GM18867 (cell line): ENCODE data around the gene CHURC1.
"Not testable (repeated sequence)": the region's sequence is repeated elsewhere in the genome, so short reads cannot be mapped to it uniquely, and the experiment has no call there.

Experiments
- ATAC-seq: cut with Tn5 transposase; IDR thresholded peaks from one replicate; pipeline ENCODE4 v1.9.1; 2021; ENCODE audit warnings: mild to moderate bottlenecking, moderate library complexity; ENCODE audit not compliant: unreplicated experiment

CHURC1 gene

DNA sequence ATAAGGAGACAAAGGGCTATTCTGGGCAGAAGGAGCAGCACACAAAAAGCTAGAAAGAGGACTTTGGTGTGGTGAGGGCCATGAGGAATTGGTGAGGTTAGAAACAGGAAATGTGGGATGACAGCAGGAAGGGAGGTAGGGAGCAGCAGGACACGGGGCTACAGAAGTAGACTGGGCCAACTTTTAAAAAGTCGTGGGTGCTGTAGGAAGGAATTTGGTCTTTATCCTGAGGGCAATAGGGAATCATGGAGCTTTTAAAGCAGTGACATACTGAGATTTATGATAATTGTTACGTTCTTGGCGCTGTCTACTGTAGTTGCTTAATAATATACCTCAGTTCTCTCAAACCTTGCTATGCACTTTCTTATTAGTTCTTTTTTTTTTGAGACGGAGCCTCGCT is 8.2 kb upstream of the CHURC1 start:
- no peak for ATAC-seq

GRCh38 chr14:64910847-64911495 is 3.3 kb upstream of the CHURC1 start:
- ATAC-seq, result no peak

DNA sequence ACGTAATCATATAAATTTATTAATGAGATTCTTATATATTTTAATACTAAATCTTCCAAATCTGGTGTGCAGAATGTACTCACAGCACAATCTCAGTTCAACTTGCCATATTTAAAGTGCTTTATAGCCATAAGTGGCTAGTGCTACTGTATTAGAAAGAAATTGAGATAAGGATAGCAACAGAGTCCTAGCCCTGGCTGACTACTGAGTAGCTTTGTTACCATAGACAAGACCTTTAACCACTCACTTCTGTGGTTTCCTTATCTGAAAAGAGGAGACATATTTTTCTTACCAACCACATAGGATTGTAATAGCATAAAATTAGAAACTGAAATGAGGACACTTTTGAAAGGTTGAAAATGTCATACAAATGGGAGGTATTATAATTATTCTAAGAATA is 2.0 kb upstream of the CHURC1 start:
- ATAC-seq, result no peak

DNA sequence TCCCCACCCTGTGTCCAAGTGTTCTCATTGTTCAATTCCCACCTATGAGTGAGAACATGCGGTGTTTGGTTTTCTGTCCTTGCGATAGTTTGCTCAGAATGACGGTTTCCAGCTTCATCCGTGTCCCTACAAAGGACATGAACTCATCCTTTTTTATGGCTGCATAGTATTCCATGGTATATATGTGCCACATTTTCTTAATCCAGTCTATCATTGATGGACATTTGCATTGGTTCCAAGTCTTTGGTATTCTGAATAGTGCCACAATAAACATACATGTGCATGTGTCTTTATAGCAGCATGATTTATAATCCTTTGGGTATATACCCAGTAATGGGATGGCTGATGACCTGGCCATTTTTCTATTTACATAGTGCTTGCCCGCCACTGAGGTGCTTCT is 778 bp upstream of the CHURC1 start:
- ATAC-seq, result not testable (repeated sequence)

DNA sequence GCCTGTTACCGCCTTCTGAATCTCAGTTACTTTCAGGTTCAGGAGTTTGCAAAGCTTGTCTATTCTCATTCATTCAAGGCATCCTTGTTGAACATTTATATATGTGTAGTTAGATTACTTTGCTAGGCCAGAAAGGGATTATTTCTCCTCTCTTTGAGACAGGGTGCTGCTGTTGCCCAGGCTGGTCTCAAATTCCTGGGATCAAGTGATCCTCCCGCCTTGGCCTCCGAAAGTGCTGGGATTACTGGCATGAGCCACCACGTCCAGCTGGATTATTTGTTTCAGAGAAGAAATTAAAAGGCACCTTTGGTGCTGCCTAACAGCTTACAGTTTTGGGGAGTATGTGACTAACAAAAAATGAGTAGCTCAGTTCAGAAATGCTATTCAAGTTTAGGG is 772 bp downstream of the CHURC1 start:
- no peak for ATAC-seq

GRCh38 chr14:64915797-64916196 is 1.5 kb downstream of the CHURC1 start:
- no peak for ATAC-seq

GRCh38 chr14:64918216-64918615 is 4.0 kb downstream of the CHURC1 start:
- ATAC-seq, result no peak

DNA sequence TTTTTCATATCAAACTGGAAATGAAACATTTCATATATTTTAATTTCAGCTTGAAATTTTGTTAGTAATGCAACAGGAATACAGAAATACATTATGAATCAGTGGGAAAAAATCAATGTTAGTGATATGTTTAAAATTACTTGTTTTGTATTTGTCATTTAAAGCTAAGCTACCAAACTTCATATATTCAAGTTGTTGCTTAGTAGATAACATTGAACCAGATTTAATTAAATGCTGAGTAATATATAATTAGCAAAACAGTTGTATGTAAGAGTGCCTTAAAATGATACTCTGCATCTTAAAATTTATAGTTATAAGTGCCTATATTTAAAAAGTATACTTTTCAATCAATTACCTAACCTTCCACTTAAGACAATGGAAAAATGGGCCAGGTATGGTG is 5.0 kb downstream of the CHURC1 start:
- ATAC-seq, result no peak

- ATAC-seq, result no peak
Observed at GRCh38 chr14:64919618-64920017, 5.4 kb downstream of the CHURC1 start.

DNA sequence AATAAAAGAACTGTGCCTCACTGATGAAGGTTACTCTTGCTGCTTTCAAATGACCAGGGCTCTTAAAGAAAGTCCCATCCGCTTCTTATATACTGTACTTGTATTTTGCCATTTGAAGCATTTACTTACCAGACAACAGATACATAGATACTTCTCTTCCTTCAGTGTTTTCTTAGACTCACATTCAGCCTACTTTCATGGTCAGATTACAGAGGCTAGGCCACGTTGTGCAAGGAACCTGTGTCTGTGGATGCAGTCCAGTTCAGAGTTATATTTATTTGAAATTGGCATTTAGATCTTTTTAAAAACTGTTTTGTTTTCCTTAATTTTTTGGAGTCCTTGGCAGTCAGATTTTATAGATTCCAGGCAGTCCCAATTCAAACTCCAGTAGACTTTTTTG is 6.2 kb downstream of the CHURC1 start:
- no peak for ATAC-seq

DNA sequence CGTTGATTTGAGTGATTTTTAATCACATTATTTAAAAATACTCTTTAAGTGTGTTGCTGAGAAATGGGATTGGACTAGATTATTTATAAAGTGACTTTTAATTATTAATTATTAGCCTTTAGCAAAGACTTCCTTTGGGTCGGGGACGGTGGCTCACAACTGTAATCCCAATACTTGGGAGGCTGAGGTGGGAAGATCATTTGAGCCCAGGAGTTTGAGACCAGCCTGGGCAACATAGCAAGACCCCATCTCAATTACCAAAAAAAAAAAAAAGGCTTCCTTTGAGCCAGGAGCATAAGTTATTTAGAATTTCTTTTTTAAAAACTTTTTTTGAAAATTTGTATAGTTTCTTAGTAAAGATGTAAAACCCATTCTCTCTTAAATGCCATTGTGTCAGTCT is 8.8 kb downstream of the CHURC1 start:
- no peak for ATAC-seq

GRCh38 chr14:64926398-64926995 is 12.2 kb downstream of the CHURC1 start:
- no peak for ATAC-seq

DNA sequence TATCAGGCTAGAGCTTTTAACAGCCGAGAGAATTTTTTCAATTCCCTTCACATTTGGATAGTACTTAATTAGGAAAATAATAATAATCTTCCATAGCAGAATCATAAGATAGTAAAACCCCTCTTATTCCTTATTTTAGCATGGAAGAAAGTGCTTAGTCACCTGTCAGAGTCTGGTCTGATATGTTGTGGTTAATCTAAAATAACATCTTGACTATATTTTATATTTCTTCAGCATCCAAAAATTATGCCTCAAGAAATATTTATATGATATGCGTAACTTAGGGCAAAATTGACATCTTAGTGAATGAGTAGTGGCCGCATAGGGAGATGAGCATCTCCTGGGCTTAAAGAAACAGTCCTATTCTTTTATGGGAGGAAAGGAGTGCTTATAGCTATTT is 12.8 kb downstream of the CHURC1 start:
- no peak for ATAC-seq

DNA sequence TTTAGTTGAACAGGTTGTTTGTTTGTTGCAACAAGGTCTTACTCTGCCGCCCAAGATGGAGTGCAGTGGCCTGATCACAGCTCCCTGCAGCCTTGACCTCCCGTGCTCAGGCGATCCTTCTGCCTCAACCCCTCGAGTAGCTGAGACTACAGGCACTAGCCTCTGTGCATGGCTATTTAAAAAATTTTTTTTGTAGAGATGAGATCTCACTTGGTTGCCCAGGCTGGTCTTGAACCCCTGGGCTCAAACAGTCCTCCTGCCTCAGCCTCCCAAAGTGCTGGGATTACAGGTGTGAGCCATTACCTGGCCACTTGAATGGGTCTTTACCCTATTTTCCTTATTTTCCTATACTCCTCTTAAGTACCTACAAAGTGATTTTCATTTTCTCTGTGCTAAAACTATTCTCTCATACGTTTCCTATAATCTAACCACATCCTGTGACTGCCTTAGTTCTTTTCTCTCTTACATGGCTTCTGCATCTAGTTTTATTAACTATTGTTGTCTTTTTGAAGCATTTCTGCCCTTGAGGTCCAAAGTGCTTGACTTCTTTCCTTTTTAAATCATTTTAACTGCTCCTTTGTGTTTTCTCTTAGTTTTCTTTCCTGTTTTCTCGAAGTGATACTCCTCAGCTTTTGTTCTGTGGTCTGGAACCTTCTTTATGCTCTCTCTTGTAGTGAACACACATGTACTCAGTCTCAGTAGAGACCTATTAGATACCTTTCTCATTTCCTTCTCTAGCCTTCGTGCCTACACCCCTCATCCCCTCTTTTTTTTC is 14.2 kb downstream of the CHURC1 start:
- peak; percentile 73 for ATAC-seq

- no peak for ATAC-seq
Observed at GRCh38 chr14:64929014-64929359, 14.7 kb downstream of the CHURC1 start.

DNA sequence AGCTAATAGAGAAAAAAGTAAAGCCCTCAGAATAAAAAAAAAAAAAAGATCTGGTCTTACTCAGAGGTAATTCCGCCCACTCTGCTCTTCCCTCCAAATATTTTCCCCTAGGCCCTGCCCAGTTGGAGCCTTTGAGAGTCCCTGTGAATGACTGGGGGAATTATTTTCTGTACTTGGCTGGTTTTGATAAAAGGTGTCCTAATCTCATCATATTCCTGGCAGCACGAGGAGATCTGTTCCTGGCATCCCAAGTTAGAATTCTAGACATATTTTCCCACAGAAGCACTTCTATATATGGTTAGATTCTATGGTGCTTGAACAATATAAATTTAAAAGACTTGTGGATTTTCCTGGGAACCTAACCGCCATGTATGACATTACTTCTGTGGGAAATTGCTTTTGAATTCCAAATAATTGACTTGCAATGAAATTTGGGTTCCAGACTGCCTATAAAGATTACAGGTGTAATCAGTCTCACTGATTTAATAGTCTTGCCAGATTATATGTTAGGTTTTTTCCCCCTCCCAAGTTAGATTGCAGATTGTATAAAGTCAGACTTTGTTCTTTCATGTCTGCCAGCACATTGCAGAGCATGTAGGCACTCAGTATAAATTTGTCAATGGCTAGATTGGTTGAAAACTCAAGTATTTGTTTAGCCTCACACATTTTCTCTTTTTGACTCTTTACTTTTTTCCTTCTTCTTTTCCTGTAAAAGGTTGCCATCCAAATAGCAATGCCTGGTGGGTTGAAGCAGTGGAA is 16.0 kb downstream of the CHURC1 start:
- ATAC-seq, result no peak

DNA sequence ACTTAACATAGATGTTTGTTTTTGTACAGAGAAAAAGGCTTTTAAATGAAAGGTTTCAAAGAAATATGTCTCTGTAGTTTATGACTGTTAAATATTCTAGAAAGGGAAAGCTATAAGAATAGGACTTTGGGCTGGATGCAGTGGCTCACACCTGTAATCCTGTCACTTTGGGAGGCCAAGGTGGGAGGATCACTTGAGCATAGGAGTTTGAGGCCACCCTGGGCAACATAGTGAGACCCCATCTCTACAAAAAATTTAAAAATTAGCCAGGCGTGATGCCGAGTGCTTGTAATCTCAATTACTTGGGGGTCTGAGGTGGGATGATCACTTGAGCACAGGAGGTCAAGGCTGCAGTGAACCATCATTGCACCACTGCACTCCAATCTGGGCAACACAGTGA is 16.9 kb downstream of the CHURC1 start:
- ATAC-seq, result no peak

GRCh38 chr14:64932231-64932630 is 18.0 kb downstream of the CHURC1 start:
- no peak for ATAC-seq

- no peak for ATAC-seq
Observed at GRCh38 chr14:64934338-64934929, 20.2 kb downstream of the CHURC1 start.

DNA sequence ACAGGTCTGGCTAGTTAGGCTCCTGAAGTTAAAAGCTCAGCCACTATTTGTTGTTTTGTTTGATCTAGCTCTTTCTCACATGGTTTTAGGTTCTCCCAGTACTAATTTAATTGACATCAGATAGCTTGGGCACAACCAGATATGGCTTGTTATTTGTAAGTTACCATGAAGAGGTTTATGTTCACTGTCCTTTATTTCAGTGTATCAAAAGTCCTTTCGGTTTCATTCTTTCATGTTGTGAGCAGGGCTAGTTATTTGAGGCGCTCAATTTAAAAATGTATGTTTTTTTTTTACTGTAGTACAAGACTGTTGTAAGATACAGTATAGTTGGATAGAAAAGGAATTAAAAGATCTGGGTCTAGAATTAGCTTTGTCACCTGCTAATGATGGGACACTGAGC is 21.3 kb downstream of the CHURC1 start:
- no peak for ATAC-seq

DNA sequence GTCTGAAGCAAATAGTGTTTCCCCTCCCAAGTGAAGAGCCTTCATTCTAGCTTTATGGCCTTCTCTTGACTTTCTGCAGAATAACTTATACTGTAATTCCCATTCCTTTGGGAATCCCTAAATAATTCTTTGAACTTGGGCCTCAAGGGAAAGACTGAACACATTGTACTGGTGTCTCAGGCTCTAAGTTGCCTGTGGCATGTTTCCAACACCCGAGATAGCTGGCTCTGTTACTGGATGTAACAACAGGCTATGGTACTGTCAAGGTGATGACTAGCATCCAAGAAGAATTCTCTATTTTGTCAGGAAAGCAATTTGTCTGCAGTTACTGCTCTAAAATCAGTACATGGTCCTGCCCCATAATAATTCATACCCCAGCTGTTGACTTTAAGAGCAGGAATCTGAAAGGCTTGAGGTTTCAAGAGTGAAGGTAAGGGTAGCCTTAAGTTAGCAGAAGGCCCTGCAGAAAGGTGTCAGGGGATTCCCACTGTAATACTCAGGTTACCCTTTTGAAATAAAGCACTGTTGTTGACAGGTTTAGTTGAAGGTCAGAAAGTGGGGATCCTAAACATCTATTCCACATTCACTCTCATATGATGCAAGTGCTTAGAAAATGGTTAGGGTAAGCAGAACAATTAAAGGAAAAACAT is 23.0 kb downstream of the CHURC1 start:
- no peak for ATAC-seq
